Hypothalamus (tissue), 51 donors: ENCODE results near the gene GTF2IRD2.
A peak's percentile ranks its signal among the peaks of the same experiment; 100 is the strongest.
"Not testable (repeated sequence)": the region's sequence is repeated elsewhere in the genome, so short reads cannot be mapped to it uniquely, and the experiment has no call there.

Experiments used
- DNase-seq, 51 donors: peaks; one replicate each; lab custom pipeline; 2025; lab: John Stamatoyannopoulos, UW

GTF2IRD2 gene

GRCh38 chr7:74850833-74851721 is at the start of gene GTF2IRD2:
TSS of gene GTF2IRD2 (minus strand) at chr7:74851605. CDS start at chr7:74836378, 15,227 bp downstream.
- DNase-seq: peak in 2 of 51 donors; percentile 23 to 31

GRCh38 chr7:74890158-74891123 is 39.0 kb upstream of the GTF2IRD2 start:
- DNase-seq: peak in 46 of 51 donors; percentile 17 to 86 (median 66)

GRCh38 chr7:74889518-74890129 is 38.2 kb upstream of the GTF2IRD2 start:
- not testable (repeated sequence) for DNase-seq

- DNase-seq: not testable (repeated sequence)
Measured at GRCh38 chr7:74885295-74885694, 33.9 kb upstream of the GTF2IRD2 start.

- not testable (repeated sequence) for DNase-seq
Measured at GRCh38 chr7:74882110-74882509, 30.7 kb upstream of the GTF2IRD2 start.

- DNase-seq: peak in 36 of 51 donors; percentile 1 to 75 (median 36)
Measured at GRCh38 chr7:74874748-74875512, 23.5 kb upstream of the GTF2IRD2 start.

GRCh38 chr7:74874104-74874747 is 22.8 kb upstream of the GTF2IRD2 start:
- DNase-seq: not testable (repeated sequence)

GRCh38 chr7:74872542-74872941 is 21.1 kb upstream of the GTF2IRD2 start:
- DNase-seq: not testable (repeated sequence)

- not testable (repeated sequence) for DNase-seq
Measured at GRCh38 chr7:74865777-74866176, 14.4 kb upstream of the GTF2IRD2 start.

- not testable (repeated sequence) for DNase-seq
Measured at GRCh38 chr7:74849853-74850252, 1.6 kb downstream of the GTF2IRD2 start.

GRCh38 chr7:74830411-74830810 is 21.0 kb downstream of the GTF2IRD2 start:
- not testable (repeated sequence) for DNase-seq

- DNase-seq: not testable (repeated sequence)
Measured at GRCh38 chr7:74829959-74830358, 21.4 kb downstream of the GTF2IRD2 start.

- not testable (repeated sequence) for DNase-seq
Measured at GRCh38 chr7:74821259-74821658, 30.1 kb downstream of the GTF2IRD2 start.

GRCh38 chr7:74820146-74820805 is 31.1 kb downstream of the GTF2IRD2 start:
- DNase-seq: not testable (repeated sequence)

- DNase-seq: not testable (repeated sequence)
Measured at GRCh38 chr7:74815882-74816281, 35.5 kb downstream of the GTF2IRD2 start.

GRCh38 chr7:74798644-74799043 is 52.8 kb downstream of the GTF2IRD2 start:
- DNase-seq: not testable (repeated sequence)

GRCh38 chr7:74797848-74798622 is 53.4 kb downstream of the GTF2IRD2 start:
- DNase-seq: not testable (repeated sequence)
